ENCODE data around the gene MFAP1.
A peak's percentile ranks its signal among the peaks of the same experiment; 100 is the strongest.

The MFAP1 gene, protein sequence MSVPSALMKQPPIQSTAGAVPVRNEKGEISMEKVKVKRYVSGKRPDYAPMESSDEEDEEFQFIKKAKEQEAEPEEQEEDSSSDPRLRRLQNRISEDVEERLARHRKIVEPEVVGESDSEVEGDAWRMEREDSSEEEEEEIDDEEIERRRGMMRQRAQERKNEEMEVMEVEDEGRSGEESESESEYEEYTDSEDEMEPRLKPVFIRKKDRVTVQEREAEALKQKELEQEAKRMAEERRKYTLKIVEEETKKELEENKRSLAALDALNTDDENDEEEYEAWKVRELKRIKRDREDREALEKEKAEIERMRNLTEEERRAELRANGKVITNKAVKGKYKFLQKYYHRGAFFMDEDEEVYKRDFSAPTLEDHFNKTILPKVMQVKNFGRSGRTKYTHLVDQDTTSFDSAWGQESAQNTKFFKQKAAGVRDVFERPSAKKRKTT

DNA sequence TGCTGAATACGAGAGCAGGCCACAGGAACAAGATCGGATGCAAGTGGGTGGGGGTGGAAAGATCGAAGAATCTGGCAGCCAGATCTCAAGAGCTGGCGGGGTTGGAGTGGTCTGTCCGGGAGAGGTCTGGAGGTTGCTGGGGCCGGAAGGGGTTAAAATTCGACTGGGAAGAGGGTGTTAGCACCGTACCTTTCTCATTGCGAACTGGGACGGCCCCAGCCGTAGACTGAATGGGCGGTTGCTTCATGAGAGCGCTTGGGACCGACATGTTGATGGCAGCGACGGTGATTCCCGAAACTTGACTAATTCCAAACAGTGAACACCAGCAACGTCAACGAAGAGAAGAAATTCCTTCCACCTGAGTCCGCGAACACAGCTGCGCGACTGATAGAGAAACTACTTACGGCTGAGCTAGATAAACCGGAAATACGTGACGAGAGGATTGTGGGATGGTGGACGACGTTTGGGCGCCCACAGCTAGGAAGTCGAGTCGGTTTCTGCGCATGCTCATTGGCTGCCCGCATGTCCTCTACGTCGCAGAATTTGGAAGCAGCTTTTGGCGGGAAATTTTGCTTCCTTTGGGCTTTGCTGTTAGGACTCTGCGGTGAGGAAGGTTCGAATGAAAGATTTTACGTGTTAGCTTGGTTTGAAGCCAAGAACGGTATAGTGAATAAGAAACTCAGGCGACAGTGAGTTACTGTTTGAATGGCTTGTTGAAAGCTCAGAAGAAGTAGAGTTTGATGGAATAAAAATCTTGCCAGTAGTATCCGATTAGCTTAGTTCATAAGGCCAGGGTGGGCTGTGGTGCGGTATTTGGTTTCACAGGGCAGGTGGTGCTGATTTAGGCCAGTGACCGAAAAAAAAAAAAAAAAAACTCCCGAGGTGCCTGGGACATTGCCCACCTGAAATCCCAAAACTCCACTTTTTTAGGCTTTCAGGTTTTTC lies at the start of gene MFAP1:
TSS of gene MFAP1 (minus strand) at position 389 of the 945 bp plus-strand sequence. CDS start at position 268, 121 bp downstream.
- Histone ChIP-seq H3K36me3 (ENCODE audit: low read length) (peaks cover 21% of the 10 kb centered on the region), H3K4me3 (ENCODE audit: insufficient read depth, low read length, poor library complexity, severe bottlenecking) (peak within 1 kb of the TSS; percentile 99), H3K79me2 (ENCODE audit: insufficient read depth, low read length) (peaks cover 85% of the 10 kb centered on the region), H3K27me3 (ENCODE audit: low read length) (no peaks in the 10 kb centered on the region), H3F3A (ENCODE audit: insufficient read depth) (peaks cover 31% of the 10 kb centered on the region), H3K27ac (ENCODE audit: low read depth, low read length) (peak within 1 kb of the TSS; percentile 93), H3K9me3 (ENCODE audit: insufficient read depth, low read length) (no peaks in the 10 kb centered on the region), H3K9ac (ENCODE audit: low read length) (peak within 1 kb of the TSS; percentile 97), H2AFZ (ENCODE audit: low read depth, low read length, severe bottlenecking) (peak within 1 kb of the TSS; percentile 48), H4K20me1 (ENCODE audit: low read depth, low read length) (0 out of 2 replicates have a peak, but pooled peaks cover 3% of the 10 kb centered on the region), H3K9me2 (replicated peaks; ENCODE audit: insufficient read depth, low read length) (no peaks in the 10 kb centered on the region), H3K4me2 (ENCODE audit: low read depth, low read length, poor library complexity, severe bottlenecking) (peak within 1 kb of the TSS; percentile 95)
- no peak for TF ChIP-seq EZH2phosphoT487 (conservative IDR thresholded peaks at IDR 0.05; ENCODE audit: low read length)
- TF ChIP-seq, protein P1, sequence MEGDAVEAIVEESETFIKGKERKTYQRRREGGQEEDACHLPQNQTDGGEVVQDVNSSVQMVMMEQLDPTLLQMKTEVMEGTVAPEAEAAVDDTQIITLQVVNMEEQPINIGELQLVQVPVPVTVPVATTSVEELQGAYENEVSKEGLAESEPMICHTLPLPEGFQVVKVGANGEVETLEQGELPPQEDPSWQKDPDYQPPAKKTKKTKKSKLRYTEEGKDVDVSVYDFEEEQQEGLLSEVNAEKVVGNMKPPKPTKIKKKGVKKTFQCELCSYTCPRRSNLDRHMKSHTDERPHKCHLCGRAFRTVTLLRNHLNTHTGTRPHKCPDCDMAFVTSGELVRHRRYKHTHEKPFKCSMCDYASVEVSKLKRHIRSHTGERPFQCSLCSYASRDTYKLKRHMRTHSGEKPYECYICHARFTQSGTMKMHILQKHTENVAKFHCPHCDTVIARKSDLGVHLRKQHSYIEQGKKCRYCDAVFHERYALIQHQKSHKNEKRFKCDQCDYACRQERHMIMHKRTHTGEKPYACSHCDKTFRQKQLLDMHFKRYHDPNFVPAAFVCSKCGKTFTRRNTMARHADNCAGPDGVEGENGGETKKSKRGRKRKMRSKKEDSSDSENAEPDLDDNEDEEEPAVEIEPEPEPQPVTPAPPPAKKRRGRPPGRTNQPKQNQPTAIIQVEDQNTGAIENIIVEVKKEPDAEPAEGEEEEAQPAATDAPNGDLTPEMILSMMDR (IDR thresholded peaks at IDR 0.05; ENCODE audit: insufficient read depth, low read length, poor library complexity, severe bottlenecking): no peak

DNA sequence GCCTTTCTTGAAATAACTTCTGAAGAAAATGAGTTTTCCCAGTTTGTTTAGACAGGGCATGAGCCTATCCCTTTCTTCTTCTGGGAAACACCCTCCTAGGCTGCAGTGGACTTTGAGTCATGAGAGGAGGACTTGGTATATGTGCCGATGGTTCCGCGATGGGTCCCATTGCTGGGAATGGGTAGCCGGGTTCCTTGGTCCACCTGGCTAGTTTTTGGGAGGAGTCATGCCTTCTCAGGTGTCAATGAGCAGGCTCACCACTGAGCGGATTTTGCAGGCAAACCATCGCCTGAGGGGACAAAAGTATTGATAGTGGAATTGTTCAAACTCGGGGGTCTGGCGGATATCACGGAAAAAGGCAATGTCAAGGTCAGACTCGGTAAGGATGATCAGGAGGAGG lies 49.2 kb upstream of the MFAP1 start:
- Histone ChIP-seq H3K79me2 (ENCODE audit: insufficient read depth, low read length) (no peaks in the 10 kb centered on the region), H2AFZ (ENCODE audit: low read depth, low read length, severe bottlenecking) (no peak overlapping the region), H3K27ac (ENCODE audit: low read depth, low read length) (no peak overlapping the region), H3K4me2 (ENCODE audit: low read depth, low read length, poor library complexity, severe bottlenecking) (no peak overlapping the region), H3K9ac (ENCODE audit: low read length) (no peak overlapping the region), H3K9me3 (ENCODE audit: insufficient read depth, low read length) (no peaks in the 10 kb centered on the region), H3K9me2 (replicated peaks; ENCODE audit: insufficient read depth, low read length) (no peaks in the 10 kb centered on the region), H3K36me3 (ENCODE audit: low read length) (peaks cover 34% of the 10 kb centered on the region), H3K27me3 (ENCODE audit: low read length) (no peaks in the 10 kb centered on the region), H4K20me1 (ENCODE audit: low read depth, low read length) (no peaks in the 10 kb centered on the region), H3F3A (ENCODE audit: insufficient read depth) (peaks cover 6% of the 10 kb centered on the region; the same call in 1 of the 2 replicates), H3K4me3 (ENCODE audit: insufficient read depth, low read length, poor library complexity, severe bottlenecking) (no peak overlapping the region)
- TF ChIP-seq, protein P1 (IDR thresholded peaks at IDR 0.05; ENCODE audit: insufficient read depth, low read length, poor library complexity, severe bottlenecking): no peak
- TF ChIP-seq EZH2phosphoT487 (conservative IDR thresholded peaks at IDR 0.05; ENCODE audit: low read length): no peak

DNA sequence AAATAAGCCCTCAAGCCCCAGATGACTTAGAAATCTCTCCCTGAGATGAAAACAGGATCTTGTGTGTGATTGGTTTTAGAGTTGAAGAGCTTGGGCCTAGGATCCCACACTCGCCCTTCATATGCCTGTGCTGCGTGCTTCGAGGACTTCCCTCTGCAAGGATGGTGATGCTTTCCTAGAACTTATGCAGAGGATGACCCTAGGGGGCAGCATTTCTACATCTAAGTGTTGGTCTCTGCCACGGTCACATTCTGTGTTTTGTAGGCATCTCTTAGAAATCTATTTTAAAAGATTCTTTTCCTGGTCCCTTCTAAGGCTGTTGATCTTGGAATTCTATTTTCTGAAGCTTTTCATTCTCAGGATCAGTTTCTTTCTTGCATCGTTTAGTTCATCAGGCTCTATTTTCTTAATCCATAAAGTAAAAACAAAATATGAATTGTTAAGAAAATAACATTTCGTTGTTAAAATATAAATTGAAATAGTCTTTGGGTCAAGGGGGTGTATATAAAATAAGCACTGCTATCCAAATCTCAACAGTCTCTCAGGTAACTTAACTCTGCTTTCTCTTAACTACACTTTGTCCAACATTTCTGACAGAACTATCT lies 48.0 kb upstream of the MFAP1 start:
- H4K20me1 ChIP-seq (ENCODE audit: low read depth, low read length): peaks cover 8% of the 10 kb centered on the region; the same call in 1 of the 2 replicates
- H3K9ac ChIP-seq (ENCODE audit: low read length): no peak overlapping the region
- no peaks in the 10 kb centered on the region for H3K79me2 ChIP-seq (ENCODE audit: insufficient read depth, low read length)
- H3F3A ChIP-seq (ENCODE audit: insufficient read depth): peaks cover 6% of the 10 kb centered on the region; the same call in 1 of the 2 replicates
- H3K27ac ChIP-seq (ENCODE audit: low read depth, low read length): no peak overlapping the region
- no peaks in the 10 kb centered on the region for H3K9me3 ChIP-seq (ENCODE audit: insufficient read depth, low read length)
- H2AFZ ChIP-seq (ENCODE audit: low read depth, low read length, severe bottlenecking): no peak overlapping the region
- no peaks in the 10 kb centered on the region for H3K27me3 ChIP-seq (ENCODE audit: low read length)
- peaks cover 42% of the 10 kb centered on the region for H3K36me3 ChIP-seq (ENCODE audit: low read length)
- no peaks in the 10 kb centered on the region for H3K9me2 ChIP-seq (replicated peaks; ENCODE audit: insufficient read depth, low read length)
- no peak overlapping the region for H3K4me3 ChIP-seq (ENCODE audit: insufficient read depth, low read length, poor library complexity, severe bottlenecking)
- no peak for TF ChIP-seq EZH2phosphoT487 (conservative IDR thresholded peaks at IDR 0.05; ENCODE audit: low read length)
- TF ChIP-seq, protein P1 (IDR thresholded peaks at IDR 0.05; ENCODE audit: insufficient read depth, low read length, poor library complexity, severe bottlenecking): peak; percentile 36
- no peak overlapping the region for H3K4me2 ChIP-seq (ENCODE audit: low read depth, low read length, poor library complexity, severe bottlenecking)

All from SU-DHL-6 (cell line).